Activated T-helper 2 cell treated with anti-CD3 and anti-CD28 coated beads, Interferon-gamma antibody, Interleukin-2, Interleukin-4, amounts not matched to agents 10 μg/mL and 5 μg/mL and 100 μg/mL, durations not matched to agents 14 hours and 24 hours and 36 hours (primary cell): Measurements from ENCODE around the gene KRTAP20-3. TPM values are rescaled to one million over a fixed set of nuclear protein-coding genes. Genes with fewer than 3 reads are reported as not detected.

Experiments used
- DNase-seq: peaks from one replicate; pipeline ENCODE4 v3.0.0; 2021; ENCODE audit warnings: low spot score
- H3K27ac Mint-ChIP-seq: one replicate; pipeline ENCODE4 v1.8.0; 2021; ENCODE audit warnings: mixed read lengths
- H3K27me3 Mint-ChIP-seq: one replicate; pipeline ENCODE4 v1.8.0; 2021; ENCODE audit warnings: low read depth, mixed read lengths
- H3K36me3 Mint-ChIP-seq: one replicate; pipeline ENCODE4 v1.8.0; 2021; ENCODE audit warnings: low read depth, mixed read lengths
- H3K4me1 Mint-ChIP-seq: one replicate; pipeline ENCODE4 v1.8.0; 2021; ENCODE audit warnings: low read depth, mixed read lengths
- H3K4me3 Mint-ChIP-seq: one replicate; pipeline ENCODE4 v1.8.0; 2021; ENCODE audit warnings: low read depth, mild to moderate bottlenecking, moderate library complexity, mixed read lengths
- H3K9me3 Mint-ChIP-seq: one replicate; pipeline ENCODE4 v1.8.0; 2021; ENCODE audit warnings: mixed read lengths
- intact Hi-C: fragments of 100-400 bp; cut with micrococcal nuclease; formaldehyde crosslinking; loops from one replicate; pipeline ENCODE4 v1.15.1; 2023
- total RNA-seq: library from RNA; stranded (reverse); gene quantifications from 2 replicates; pipeline ENCODE4 v1.2.3, GENCODE V29; 2022

KRTAP20-3 gene
- total RNA-seq, 1 donor from 2014 or later: not detected

DNA sequence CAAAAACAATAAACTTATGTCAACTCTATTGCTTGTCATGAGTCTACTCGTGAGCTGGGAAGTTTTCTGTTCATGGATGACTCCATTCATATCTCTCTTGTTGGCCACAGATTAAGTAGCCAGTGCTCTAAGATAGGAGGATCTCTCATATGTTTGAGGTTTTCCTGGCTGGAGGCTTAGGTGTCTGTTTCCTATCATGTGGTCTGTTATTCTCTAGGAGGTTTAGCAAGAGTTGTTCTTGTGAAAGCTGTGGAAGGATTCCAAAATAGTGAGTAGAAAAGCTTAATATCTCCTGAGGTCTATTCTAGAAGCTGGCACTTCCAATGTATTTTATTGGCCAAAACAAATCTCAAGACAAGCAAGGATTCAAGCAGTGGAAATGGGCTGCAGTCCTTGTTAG is 13.5 kb upstream of the KRTAP20-3 start:
- Mint-ChIP-seq H3K27ac (no peak overlapping the region), H3K4me3 (no peak overlapping the region), H3K36me3 (no peaks in the 10 kb centered on the region), H3K4me1 (no peaks in the 10 kb centered on the region), H3K27me3 (peaks cover 2% of the 10 kb centered on the region), H3K9me3 (no peaks in the 10 kb centered on the region)
- intact Hi-C loops: no loop called here
- DNase-seq: no peak

- Mint-ChIP-seq H3K27me3 (no peaks in the 10 kb centered on the region), H3K9me3 (no peaks in the 10 kb centered on the region), H3K4me3 (no peak within 1 kb of the TSS), H3K36me3 (no peaks in the 10 kb centered on the region), H3K27ac (no peak within 1 kb of the TSS), H3K4me1 (no peaks in the 10 kb centered on the region)
- DNase-seq: no peak
- intact Hi-C loops: no loop called here
These were observed 7.8 kb upstream of the KRTAP20-3 start, which contains the start of gene KRTAP20-2 for GRCh38 chr21:30634906-30635305. Gene KRTAP20-2 (plus strand): TSS chr21:30635206. CDS start chr21:30635264, 58 bp downstream.

GRCh38 chr21:30638686-30639085 is 4.0 kb upstream of the KRTAP20-3 start:
- Mint-ChIP-seq H3K4me3 (no peak overlapping the region), H3K36me3 (no peaks in the 10 kb centered on the region), H3K27ac (no peak overlapping the region), H3K4me1 (no peaks in the 10 kb centered on the region), H3K9me3 (peaks cover 4% of the 10 kb centered on the region), H3K27me3 (no peaks in the 10 kb centered on the region)
- intact Hi-C loops: no loop called here
- DNase-seq: no peak

DNA sequence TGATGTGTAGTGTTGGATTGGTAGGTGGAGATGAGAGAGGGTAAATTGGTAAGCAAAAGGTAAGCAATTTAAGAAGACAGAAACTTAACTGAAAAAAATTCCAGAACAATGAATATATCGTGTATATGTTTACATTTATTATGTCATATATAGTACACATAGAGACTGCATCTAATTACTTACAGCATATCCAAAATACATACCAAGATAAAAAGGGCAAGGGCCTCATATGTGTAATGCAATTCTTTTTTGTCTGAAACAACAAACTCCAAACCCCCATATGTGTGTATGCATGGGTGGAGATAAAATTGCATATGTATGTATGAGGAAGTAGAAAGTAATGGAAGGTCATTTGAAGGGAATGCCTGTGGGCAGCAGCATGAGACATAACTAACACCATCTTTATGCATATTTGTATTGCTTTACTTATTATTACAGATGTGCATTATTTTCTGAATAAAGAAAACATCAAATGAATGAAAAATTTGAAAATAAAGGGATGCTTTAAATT is 4.3 kb downstream of the KRTAP20-3 start:
- no peak for DNase-seq
- no peaks in the 10 kb centered on the region for H3K4me1 Mint-ChIP-seq
- no peak overlapping the region for H3K27ac Mint-ChIP-seq
- H3K4me3 Mint-ChIP-seq: no peak overlapping the region
- H3K9me3 Mint-ChIP-seq: peaks cover 18% of the 10 kb centered on the region
- H3K36me3 Mint-ChIP-seq: no peaks in the 10 kb centered on the region
- intact Hi-C loops: no loop called here
- H3K27me3 Mint-ChIP-seq: peaks cover 5% of the 10 kb centered on the region

DNA sequence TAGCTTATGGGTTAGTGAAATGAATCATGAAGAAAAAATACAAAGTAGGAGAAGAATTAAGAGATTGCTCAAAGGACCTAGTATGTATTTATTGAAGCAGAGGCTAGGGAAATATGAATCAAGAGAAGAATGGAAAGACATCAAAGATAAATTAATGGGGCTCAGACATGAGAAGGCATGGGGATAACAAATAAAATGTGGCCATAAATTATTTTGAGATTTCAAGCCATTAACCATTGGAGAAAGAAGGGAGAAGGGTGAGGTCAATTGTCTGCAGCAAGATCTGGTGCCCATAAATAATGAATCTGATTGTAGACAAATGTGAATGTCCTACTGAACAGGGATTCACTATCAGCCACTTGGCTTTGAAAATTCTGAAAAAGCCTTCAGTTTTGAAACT is 10.2 kb downstream of the KRTAP20-3 start:
- no peak overlapping the region for H3K27ac Mint-ChIP-seq
- DNase-seq: no peak
- no peaks in the 10 kb centered on the region for H3K4me1 Mint-ChIP-seq
- peaks cover 4% of the 10 kb centered on the region for H3K9me3 Mint-ChIP-seq
- no peak overlapping the region for H3K4me3 Mint-ChIP-seq
- H3K27me3 Mint-ChIP-seq: peaks cover 11% of the 10 kb centered on the region
- intact Hi-C loops: no loop called here
- no peaks in the 10 kb centered on the region for H3K36me3 Mint-ChIP-seq

DNA sequence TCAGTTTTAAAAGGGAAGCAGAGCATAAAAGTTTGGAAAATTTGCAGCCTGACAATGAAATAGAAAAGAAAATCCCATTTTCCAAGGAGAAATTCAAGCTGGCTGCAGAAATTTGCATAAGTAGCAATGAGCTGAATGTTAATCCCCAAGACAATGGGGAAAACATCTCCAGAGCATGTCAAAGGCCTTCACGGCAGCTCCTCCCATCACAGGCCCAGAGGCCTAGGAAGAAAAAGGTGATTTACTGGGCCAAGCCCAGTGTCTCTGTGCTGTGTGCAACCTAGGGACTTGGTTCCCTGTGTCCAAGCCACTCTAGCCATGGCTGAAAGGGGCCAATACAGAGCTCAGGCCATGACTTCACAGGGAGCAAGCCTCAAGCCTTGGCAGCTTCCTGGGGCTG is 26.1 kb downstream of the KRTAP20-3 start:
- Mint-ChIP-seq H3K36me3 (no peaks in the 10 kb centered on the region), H3K4me1 (no peaks in the 10 kb centered on the region), H3K27me3 (no peaks in the 10 kb centered on the region), H3K9me3 (peaks cover 15% of the 10 kb centered on the region), H3K4me3 (no peak overlapping the region), H3K27ac (no peak overlapping the region)
- intact Hi-C loops: no loop called here
- no peak for DNase-seq

DNA sequence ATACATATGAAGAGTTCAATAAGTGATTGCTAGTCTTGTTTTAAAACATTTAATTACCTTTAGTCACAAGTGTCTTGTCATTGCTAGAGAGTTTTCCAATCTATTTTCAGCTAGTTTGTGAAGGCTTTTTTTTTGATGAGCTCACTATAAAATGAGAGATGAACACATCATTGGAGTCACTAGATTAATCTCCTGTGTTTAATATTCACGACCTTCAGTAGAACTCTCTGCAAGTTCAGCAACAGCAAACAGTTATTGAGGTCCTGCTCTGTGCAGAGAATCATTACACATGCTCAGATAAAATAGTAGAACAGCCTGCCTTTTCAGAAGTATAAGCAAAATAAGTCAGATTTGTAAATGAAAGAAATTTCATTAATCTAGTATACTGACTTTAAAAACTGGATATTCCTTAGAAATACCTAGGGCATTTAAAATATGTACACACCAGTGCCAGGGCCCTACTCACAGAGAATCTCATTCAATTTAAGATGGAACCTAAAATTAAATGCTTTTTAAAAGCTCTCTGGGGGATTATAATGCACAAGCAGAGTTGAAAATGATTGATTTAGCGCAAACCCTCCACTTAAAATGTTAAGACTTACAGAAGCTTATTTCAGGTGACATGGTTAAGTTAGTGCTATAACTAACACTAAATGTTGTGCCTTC is 30.5 kb downstream of the KRTAP20-3 start:
- H3K36me3 Mint-ChIP-seq: no peaks in the 10 kb centered on the region
- no peak overlapping the region for H3K4me3 Mint-ChIP-seq
- intact Hi-C loops: no loop called here
- no peak overlapping the region for H3K27ac Mint-ChIP-seq
- peaks cover 15% of the 10 kb centered on the region for H3K9me3 Mint-ChIP-seq
- H3K27me3 Mint-ChIP-seq: peaks cover 2% of the 10 kb centered on the region
- DNase-seq: no peak
- H3K4me1 Mint-ChIP-seq: no peaks in the 10 kb centered on the region

DNA sequence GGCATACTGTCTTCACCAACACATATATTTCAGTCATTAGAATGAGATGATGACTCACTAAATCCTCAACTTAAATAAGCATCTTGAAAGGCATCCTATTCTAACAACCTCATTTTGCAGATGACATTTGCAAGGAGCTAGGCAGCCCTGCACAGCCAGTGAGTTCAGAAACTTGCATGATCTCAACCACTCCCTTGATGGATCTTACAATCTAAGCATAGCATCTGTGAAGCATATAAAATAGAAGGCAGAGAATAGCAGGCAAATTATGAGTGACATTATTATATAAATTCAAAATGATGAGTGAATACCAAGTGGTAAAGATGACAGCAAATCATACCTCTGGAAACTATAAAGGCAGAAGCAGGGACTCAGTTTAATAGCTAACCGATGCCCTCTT is 31.6 kb downstream of the KRTAP20-3 start:
- no peak overlapping the region for H3K27ac Mint-ChIP-seq
- no peaks in the 10 kb centered on the region for H3K36me3 Mint-ChIP-seq
- intact Hi-C loops: no loop called here
- peaks cover 2% of the 10 kb centered on the region for H3K27me3 Mint-ChIP-seq
- H3K4me1 Mint-ChIP-seq: no peaks in the 10 kb centered on the region
- H3K9me3 Mint-ChIP-seq: peaks cover 15% of the 10 kb centered on the region
- DNase-seq: no peak
- H3K4me3 Mint-ChIP-seq: no peak overlapping the region

GRCh38 chr21:30676737-30677136 is 34.1 kb downstream of the KRTAP20-3 start:
- intact Hi-C loops: no loop called here
- no peak for DNase-seq
- Mint-ChIP-seq H3K9me3 (no peaks in the 10 kb centered on the region), H3K27ac (no peak overlapping the region), H3K4me3 (no peak overlapping the region), H3K36me3 (no peaks in the 10 kb centered on the region), H3K27me3 (peaks cover 6% of the 10 kb centered on the region), H3K4me1 (no peaks in the 10 kb centered on the region)

GRCh38 chr21:30680586-30680985 is 37.9 kb downstream of the KRTAP20-3 start:
- H3K4me3 Mint-ChIP-seq: no peak overlapping the region
- DNase-seq: no peak
- H3K27me3 Mint-ChIP-seq: peaks cover 5% of the 10 kb centered on the region
- H3K4me1 Mint-ChIP-seq: no peaks in the 10 kb centered on the region
- no peaks in the 10 kb centered on the region for H3K9me3 Mint-ChIP-seq
- no peak overlapping the region for H3K27ac Mint-ChIP-seq
- H3K36me3 Mint-ChIP-seq: no peaks in the 10 kb centered on the region
- intact Hi-C loops: no loop called here

- H3K27ac Mint-ChIP-seq: no peak overlapping the region
- H3K36me3 Mint-ChIP-seq: no peaks in the 10 kb centered on the region
- H3K4me3 Mint-ChIP-seq: no peak overlapping the region
- H3K27me3 Mint-ChIP-seq: peaks cover 8% of the 10 kb centered on the region
- no peaks in the 10 kb centered on the region for H3K9me3 Mint-ChIP-seq
- no peak for DNase-seq
- no peaks in the 10 kb centered on the region for H3K4me1 Mint-ChIP-seq
- intact Hi-C loops: no loop called here
These were observed 41.8 kb downstream of the KRTAP20-3 start for GRCh38 chr21:30684506-30684905.

GRCh38 chr21:30689822-30690221 is 47.2 kb downstream of the KRTAP20-3 start:
- H3K4me3 Mint-ChIP-seq: no peak overlapping the region

More at GRCh38 chr21:30689822-30690221, 47.2 kb downstream of the KRTAP20-3 start:
- peaks cover 11% of the 10 kb centered on the region for H3K27me3 Mint-ChIP-seq
- H3K4me1 Mint-ChIP-seq: no peaks in the 10 kb centered on the region
- no peak overlapping the region for H3K27ac Mint-ChIP-seq
- no peaks in the 10 kb centered on the region for H3K36me3 Mint-ChIP-seq
- peaks cover 4% of the 10 kb centered on the region for H3K9me3 Mint-ChIP-seq
- intact Hi-C loops: no loop called here
- no peak for DNase-seq
